GM15510 (cell line): ENCODE data around the gene MASP1.

Experiments
- POLR2A ChIP-seq: IDR thresholded peaks from 3 replicates; pipeline ENCODE4 v1.6.1; 2011; ENCODE audit warnings: borderline replicate concordance; ENCODE audit not compliant: insufficient read length; ENCODE audit errors: extremely low read depth

The MASP1 gene

DNA sequence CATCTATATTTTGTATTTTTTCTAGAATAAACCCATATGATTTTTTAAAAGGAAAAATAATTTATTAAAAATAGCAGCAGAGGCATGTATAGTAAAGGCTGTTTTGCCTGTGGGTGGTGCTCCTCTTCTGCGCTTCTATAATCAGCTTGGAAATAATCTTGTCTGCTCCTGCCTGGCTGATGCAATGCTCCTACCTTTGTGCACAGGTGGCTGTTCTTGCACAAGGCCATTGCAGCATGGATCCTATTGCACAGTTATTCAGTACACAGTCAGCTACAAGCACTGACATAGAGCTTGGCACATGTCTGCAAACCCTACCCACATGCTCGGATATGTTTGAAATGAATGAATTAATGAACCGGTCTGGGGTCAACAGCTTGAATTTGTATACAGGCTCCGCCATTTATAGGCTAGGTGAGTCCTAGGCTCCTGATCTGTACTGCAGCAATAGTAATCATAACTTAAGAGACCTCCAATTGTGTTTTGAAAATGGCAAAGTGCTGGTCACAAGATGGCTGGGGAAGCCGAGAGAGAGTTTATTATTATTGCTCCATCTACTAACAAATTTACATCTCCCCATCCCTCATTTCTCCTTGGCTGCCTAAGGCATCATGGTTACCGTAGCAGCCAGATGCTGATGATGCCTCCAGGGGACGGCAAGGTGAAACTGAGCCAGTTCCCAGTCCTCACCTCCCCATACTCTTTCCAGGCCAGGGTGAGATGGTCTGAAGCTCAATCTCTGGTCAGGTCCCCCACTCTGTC lies 94.8 kb downstream of the MASP1 start:
- no peak for TF ChIP-seq POLR2A

DNA sequence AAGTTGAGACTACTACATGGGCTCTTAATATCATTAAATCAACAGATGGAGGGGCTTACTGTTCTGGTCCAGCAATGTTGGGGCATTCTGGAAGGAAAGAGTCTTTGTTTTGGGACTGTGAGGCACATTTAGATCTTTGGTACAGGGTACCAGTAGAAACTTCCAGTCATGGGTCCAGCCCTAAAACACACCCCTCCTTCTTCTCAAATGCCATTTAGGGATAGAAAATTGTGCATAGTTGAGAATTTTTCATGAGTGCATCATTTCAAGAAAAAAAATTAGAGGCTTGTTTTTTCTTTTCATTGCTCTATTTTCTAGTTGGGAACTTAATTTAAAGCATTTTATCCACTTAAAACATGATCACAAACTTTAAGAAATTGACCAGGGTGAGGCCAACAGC lies 98.4 kb downstream of the MASP1 start:
- TF ChIP-seq POLR2A: no peak

DNA sequence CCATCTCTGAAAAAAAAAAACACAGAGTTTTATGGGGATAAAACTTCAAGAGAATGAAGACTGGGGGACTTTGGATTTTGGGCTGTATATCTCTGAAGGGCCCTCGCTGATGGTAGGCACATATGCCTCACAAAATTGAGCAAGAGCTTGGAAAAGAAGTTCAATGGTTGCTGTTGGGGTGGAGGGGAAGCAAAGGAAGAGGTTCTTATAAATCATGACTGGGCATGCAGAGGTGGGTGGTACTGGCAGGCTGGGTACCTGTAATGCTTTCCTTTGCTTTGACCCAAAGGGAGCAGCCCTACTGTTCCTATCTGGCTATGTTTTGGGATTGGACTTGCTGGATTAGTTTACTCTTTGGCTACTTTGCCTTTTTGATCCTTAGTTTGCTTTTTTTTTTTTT lies 100.3 kb downstream of the MASP1 start:
- TF ChIP-seq POLR2A: no peak

DNA sequence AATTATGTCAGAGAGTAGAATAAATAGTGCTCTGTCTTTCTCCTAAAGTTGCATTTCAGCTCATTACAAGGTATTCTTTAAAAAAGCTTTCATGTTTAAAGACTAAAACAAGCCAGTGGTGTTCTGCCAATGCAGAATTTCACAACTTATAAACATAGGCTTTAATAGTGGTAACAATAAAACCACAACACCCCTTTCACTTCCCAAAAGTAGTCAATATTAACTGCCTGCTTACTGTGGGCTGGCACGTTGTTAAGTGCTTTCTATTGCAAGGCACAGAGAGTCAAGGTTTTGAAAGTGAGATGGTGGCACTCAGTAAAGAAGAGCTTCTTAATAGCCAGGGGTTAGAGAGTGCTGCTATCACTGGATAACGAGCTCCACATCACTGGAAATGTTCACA lies 102.6 kb downstream of the MASP1 start:
- no peak for TF ChIP-seq POLR2A

DNA sequence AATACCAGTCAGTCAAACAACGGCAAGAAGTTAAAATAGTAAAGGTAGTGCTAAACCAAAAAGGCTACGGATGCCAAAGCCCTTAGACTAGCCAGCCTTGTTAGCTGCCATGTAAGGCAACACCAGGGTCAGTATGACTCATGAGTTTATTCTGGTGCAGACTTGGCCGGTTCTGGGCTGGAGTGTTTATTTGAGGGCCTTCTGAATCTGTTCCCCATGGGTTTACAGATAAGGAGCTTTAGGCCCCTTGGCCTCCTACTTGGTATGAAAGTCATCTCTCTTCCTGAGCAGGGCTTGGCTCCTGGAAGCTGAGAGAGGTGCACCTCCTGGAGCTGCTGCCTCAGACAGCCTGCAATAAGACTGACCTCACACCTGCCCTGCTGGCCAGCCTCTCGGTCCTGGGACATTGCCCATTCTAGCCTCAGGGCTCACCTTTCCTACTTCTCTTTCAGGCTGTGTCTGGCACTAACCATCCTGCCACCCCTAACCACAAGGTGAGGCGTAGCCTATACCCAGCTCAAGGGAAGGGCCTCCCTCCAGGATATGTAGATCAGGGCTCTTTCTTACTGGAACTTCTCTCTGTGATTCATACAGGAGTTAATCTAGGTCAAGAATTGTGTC lies 104.6 kb downstream of the MASP1 start:
- no peak for TF ChIP-seq POLR2A

DNA sequence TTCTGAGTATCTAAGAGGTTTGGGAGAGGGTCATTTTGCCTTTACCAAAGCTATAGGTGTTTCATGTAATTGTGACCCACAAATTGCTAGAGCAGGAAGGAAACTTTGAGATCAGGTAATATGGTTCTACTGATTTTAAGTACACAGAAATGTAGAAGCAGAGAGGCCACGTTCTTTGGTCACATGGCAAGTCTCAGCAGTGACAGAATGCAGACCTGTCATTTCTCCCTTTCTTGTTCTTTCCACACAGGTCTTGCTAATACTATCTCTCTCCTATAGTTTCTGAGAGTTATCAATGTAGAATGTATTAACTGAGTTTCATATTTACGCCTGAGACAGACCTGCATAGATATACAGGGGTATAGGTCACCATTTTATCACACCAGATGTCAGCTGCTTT lies 105.2 kb downstream of the MASP1 start:
- no peak for TF ChIP-seq POLR2A

DNA sequence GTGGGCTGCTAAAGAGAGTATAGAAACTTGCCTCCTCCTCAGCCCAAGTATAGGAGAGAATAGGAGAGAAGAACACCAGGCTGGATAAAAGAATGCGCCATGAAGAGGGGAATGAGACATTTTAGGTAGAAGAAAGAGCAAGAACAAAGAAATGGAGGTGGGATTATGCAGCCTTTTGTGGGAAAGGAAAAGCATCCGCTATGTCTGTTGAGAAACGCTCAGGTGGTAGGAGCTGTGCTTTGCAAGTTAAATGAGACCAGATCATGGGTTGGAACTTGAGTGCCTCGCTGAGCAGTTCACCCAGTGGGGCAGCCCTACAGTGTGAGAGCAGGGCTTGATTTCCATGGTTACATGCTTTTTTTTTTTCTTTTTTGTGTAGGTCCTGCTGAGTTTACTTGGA lies 105.8 kb downstream of the MASP1 start:
- no peak for TF ChIP-seq POLR2A
